ENCODE data around the gene NGF.

GRCh38 chr1:115251856-115252255 is 86.2 kb downstream of the NGF start:
- TF ChIP-seq CTCF (IDR thresholded peaks at IDR 0.05) = no peak
- no peak for TF ChIP-seq POLR2AphosphoS5 (IDR thresholded peaks at IDR 0.05; ENCODE audit: insufficient read depth in 1 of 2, low read depth in 1 of 2)
